Trophoblast cell (in vitro differentiated cells and primary cell): ENCODE measurements around the gene CAPN9. TPM values are rescaled to one million over a fixed set of nuclear protein-coding genes. Genes with fewer than 3 reads are reported as not detected.
"Not testable (repeated sequence)": the region's sequence is repeated elsewhere in the genome, so short reads cannot be mapped to it uniquely, and the experiment has no call there.

Experiments
- DNase-seq, 2 donors: peaks; one replicate each; pipeline ENCODE4 v3.0.0-alpha.2; 2016
- H2AFZ ChIP-seq: 2 replicates; pipeline ENCODE4 v1.6.1; 2013; ENCODE audit warnings: low read length, moderate library complexity, mild to moderate bottlenecking; ENCODE audit not compliant: insufficient read depth, poor library complexity
- H2AK5ac ChIP-seq: 2 replicates; pipeline ENCODE4 v1.6.1; 2013; ENCODE audit warnings: mild to moderate bottlenecking, low read length
- H2BK120ac ChIP-seq: 2 replicates; pipeline ENCODE4 v1.6.1; 2013; ENCODE audit warnings: low read length, mild to moderate bottlenecking, moderate library complexity; ENCODE audit not compliant: insufficient read depth, poor library complexity
- H2BK12ac ChIP-seq: 2 replicates; pipeline ENCODE4 v1.6.1; 2013; ENCODE audit warnings: mild to moderate bottlenecking, low read length, moderate library complexity
- H2BK5ac ChIP-seq: 2 replicates; pipeline ENCODE4 v1.6.1; 2013; ENCODE audit warnings: low read length, low read depth, moderate library complexity, mild to moderate bottlenecking; ENCODE audit not compliant: poor library complexity
- H3K14ac ChIP-seq: 2 replicates; pipeline ENCODE4 v1.6.1; 2013; ENCODE audit warnings: mild to moderate bottlenecking, low read length
- H3K18ac ChIP-seq: 2 replicates; pipeline ENCODE4 v1.6.1; 2013; ENCODE audit warnings: mild to moderate bottlenecking, low read length
- H3K23ac ChIP-seq: 2 replicates; pipeline ENCODE4 v1.6.1; 2013; ENCODE audit warnings: low read length
- H3K27ac ChIP-seq: 2 replicates; pipeline ENCODE4 v1.5.1; 2013; ENCODE audit warnings: low read depth, mild to moderate bottlenecking, inconsistent platforms, low read length, moderate library complexity
- H3K27me3 ChIP-seq: 2 replicates; pipeline ENCODE4 v1.6.1; 2013; ENCODE audit warnings: inconsistent platforms, mild to moderate bottlenecking, low read length, moderate library complexity; ENCODE audit not compliant: insufficient read depth
- H3K36me3 ChIP-seq, 2 experiments: 1 replicate in 1 of 2; 2 replicates in 1 of 2; pipeline ENCODE4 v1.6.1; 2013; ENCODE audit warnings: low read length in 2 of 2, mild to moderate bottlenecking in 2 of 2, moderate library complexity in 1 of 2; ENCODE audit not compliant: insufficient read depth in 2 of 2, control insufficient read depth in 1 of 2
- H3K4ac ChIP-seq: 2 replicates; pipeline ENCODE4 v1.6.1; 2013; ENCODE audit warnings: low read depth, mild to moderate bottlenecking, low read length, moderate library complexity
- H3K4me1 ChIP-seq, 2 experiments: 1 replicate in 1 of 2; 2 replicates in 1 of 2; pipeline ENCODE4 v1.6.1; 2013; ENCODE audit warnings: low read length in 2 of 2, mild to moderate bottlenecking in 2 of 2, moderate library complexity in 1 of 2; ENCODE audit not compliant: insufficient read depth in 2 of 2, control insufficient read depth in 1 of 2
- H3K4me2 ChIP-seq: 2 replicates; pipeline ENCODE4 v1.6.1; 2013; ENCODE audit warnings: inconsistent platforms, mild to moderate bottlenecking, low read length, moderate library complexity
- H3K4me3 ChIP-seq: 2 replicates; pipeline ENCODE4 v1.5.1; 2013; ENCODE audit warnings: mild to moderate bottlenecking, low read depth, low read length, inconsistent platforms
- H3K79me1 ChIP-seq: one replicate; pipeline ENCODE4 v1.6.1; 2013; ENCODE audit warnings: low read length
- H3K79me2 ChIP-seq: 2 replicates; pipeline ENCODE4 v1.6.1; 2013; ENCODE audit warnings: low read length, mild to moderate bottlenecking; ENCODE audit not compliant: control insufficient read depth, insufficient read depth, poor library complexity
- H3K9ac ChIP-seq: 2 replicates; pipeline ENCODE4 v1.6.1; 2013; ENCODE audit warnings: mild to moderate bottlenecking, low read length
- H3K9me3 ChIP-seq: 2 replicates; pipeline ENCODE4 v1.6.1; 2013; ENCODE audit warnings: low read depth, mild to moderate bottlenecking, control low read depth, inconsistent platforms, low read length; ENCODE audit not compliant: insufficient read depth
- H4K12ac ChIP-seq: 2 replicates; pipeline ENCODE4 v1.6.1; 2013; ENCODE audit warnings: low read depth, mild to moderate bottlenecking, low read length, moderate library complexity
- H4K8ac ChIP-seq: 2 replicates; pipeline ENCODE4 v1.6.1; 2013; ENCODE audit warnings: low read depth, mild to moderate bottlenecking, low read length, moderate library complexity
- H4K91ac ChIP-seq: one replicate; pipeline ENCODE4 v1.6.1; 2013; ENCODE audit warnings: low read depth, mild to moderate bottlenecking, low read length, moderate library complexity
- WGBS: extraction: QIAGEN DNeasy Blood & Tissue Kit; methylation state at CpG from one replicate; pipeline ENCODE4 v1.1.7; 2013; ENCODE audit warnings: missing lambda C conversion rate; ENCODE audit not compliant: insufficient read length, insufficient coverage; ENCODE audit errors: extremely low coverage; 5-methylcytosine and 5-hydroxymethylcytosine counted together
- polyA plus RNA-seq: library from polyadenylated mRNA; stranded (reverse); fragments of 200-250 nt; gene quantifications from 2 replicates; pipeline ENCODE4 v1.2.3, GENCODE V29; 2013

CAPN9 gene, protein sequence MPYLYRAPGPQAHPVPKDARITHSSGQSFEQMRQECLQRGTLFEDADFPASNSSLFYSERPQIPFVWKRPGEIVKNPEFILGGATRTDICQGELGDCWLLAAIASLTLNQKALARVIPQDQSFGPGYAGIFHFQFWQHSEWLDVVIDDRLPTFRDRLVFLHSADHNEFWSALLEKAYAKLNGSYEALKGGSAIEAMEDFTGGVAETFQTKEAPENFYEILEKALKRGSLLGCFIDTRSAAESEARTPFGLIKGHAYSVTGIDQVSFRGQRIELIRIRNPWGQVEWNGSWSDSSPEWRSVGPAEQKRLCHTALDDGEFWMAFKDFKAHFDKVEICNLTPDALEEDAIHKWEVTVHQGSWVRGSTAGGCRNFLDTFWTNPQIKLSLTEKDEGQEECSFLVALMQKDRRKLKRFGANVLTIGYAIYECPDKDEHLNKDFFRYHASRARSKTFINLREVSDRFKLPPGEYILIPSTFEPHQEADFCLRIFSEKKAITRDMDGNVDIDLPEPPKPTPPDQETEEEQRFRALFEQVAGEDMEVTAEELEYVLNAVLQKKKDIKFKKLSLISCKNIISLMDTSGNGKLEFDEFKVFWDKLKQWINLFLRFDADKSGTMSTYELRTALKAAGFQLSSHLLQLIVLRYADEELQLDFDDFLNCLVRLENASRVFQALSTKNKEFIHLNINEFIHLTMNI
- polyA plus RNA-seq: 0.14 TPM in 2 replicates

DNA sequence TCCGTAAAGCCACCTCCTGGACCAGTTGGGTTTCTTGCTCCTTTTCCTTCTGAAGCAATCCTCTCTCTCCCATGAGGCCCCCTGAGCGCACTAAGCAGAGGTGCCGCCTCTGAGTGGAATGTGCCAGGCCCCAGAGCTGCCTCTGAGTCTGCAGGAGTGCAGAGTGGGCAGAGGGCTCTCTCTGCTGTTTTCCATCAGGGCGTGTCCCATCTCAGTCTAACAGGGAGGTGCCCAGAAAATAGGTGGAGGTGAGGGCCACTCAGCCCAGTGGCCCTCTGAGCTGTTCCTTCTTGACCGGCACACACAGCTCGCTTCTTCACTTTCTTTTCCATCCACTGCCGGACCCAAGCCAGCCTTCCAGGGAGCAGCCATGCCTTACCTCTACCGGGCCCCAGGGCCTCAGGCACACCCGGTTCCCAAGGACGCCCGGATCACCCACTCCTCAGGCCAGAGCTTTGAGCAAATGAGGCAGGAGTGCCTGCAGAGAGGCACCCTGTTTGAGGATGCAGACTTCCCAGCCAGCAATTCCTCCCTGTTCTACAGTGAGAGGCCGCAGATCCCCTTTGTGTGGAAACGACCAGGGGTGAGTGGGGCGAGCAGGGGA, at the start of gene CAPN9:
Gene CAPN9, plus strand, starts transcription at position 262 of the 604 bp plus-strand sequence. Its CDS starts 109 bp downstream, at position 371.
- Histone ChIP-seq H3K36me3 (no peaks in the 10 kb centered on the region), H3K4me1 (peaks cover 5 to 9% of the 10 kb centered on the region in 2 experiments), H2AK5ac (no peak within 1 kb of the TSS), H3K4me3 (no peak within 1 kb of the TSS), H4K12ac (no peak within 1 kb of the TSS), H3K18ac (no peak within 1 kb of the TSS), H2AFZ (no peak within 1 kb of the TSS), H3K79me1 (peaks cover 1% of the 10 kb centered on the region), H2BK120ac (no peak within 1 kb of the TSS), H4K8ac (no peak within 1 kb of the TSS), H3K4me2 (no peak within 1 kb of the TSS), H3K9ac (no peak within 1 kb of the TSS), H3K27ac (no peak within 1 kb of the TSS), H3K14ac (no peak within 1 kb of the TSS), H3K79me2 (no peaks in the 10 kb centered on the region), H3K4ac (no peak within 1 kb of the TSS), H2BK5ac (no peak within 1 kb of the TSS), H3K23ac (no peak within 1 kb of the TSS), H3K27me3 (no peaks in the 10 kb centered on the region), H2BK12ac (no peak within 1 kb of the TSS), H4K91ac (no peak within 1 kb of the TSS), H3K9me3 (no peaks in the 10 kb centered on the region)
- no peak for DNase-seq
- WGBS: no CpG with 5 or more reads among the region's 14 CpGs

DNA sequence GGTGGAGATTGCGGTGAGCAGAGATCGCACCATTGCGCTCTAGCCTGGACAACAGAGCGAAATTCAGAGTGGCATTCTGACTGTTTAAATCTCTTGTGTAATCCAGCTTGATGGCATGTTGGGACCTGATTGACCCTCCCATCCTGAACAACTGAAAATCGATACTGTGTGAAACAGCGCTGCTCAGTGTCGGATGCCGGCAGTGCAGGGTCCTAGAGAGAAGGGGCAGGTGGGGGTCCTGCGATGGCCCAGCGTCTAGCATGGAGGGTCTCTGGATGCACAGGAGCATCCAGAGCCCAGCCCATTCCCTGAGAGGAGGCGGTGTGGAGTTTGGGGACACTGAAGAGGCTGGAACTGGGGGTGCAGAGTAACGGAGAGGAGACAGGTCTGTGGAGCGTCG, 49.1 kb upstream of the CAPN9 start:
- Histone ChIP-seq H4K8ac (no peak overlapping the region), H2BK12ac (no peak overlapping the region), H3K27ac (no peak overlapping the region), H3K18ac (no peak overlapping the region), H3K4ac (no peak overlapping the region), H3K4me2 (no peak overlapping the region), H3K4me3 (no peak overlapping the region), H2AFZ (no peak overlapping the region), H2BK5ac (no peak overlapping the region), H2BK120ac (no peak overlapping the region), H3K9me3 (no peaks in the 10 kb centered on the region), H4K91ac (no peak overlapping the region), H3K9ac (no peak overlapping the region), H3K23ac (no peak overlapping the region), H3K36me3 (peaks cover 7 to 9% of the 10 kb centered on the region in 2 experiments), H3K27me3 (no peaks in the 10 kb centered on the region), H3K79me2 (no peaks in the 10 kb centered on the region), H3K4me1 (peaks cover 0 to 2% of the 10 kb centered on the region in 2 experiments), H2AK5ac (no peak overlapping the region), H3K79me1 (no peaks in the 10 kb centered on the region), H3K14ac (no peak overlapping the region), H4K12ac (no peak overlapping the region)
- no peak for DNase-seq
- WGBS: no CpG with 5 or more reads among the region's 14 CpGs

DNA sequence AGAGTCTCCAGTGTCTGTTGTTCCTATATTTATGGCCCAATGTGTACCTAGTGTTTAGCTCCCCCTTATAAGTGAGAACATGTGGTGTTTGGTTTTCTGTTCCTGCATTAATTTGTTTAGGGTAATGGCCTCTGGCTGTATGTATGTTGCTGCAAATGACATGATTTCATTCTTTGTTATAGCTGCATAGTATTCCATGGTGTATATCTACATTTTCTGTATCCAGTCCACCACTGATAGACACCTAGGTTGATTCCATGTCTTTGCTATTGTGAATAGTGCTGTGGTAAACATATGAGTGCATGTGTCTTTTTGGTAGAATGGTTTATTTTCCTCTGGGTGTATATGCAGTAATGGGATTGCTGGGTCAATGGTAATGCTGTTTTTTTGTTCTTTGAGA, 48.2 kb upstream of the CAPN9 start:
- not testable (repeated sequence) for H3K23ac ChIP-seq, H2BK120ac ChIP-seq, H3K4me1 ChIP-seq, H3K9me3 ChIP-seq, H3K79me1 ChIP-seq, DNase-seq, H3K14ac ChIP-seq, H2AFZ ChIP-seq, H3K4me3 ChIP-seq, H2AK5ac ChIP-seq, H2BK5ac ChIP-seq, H4K91ac ChIP-seq, H3K4ac ChIP-seq, H3K9ac ChIP-seq, H3K27me3 ChIP-seq, H4K12ac ChIP-seq, H4K8ac ChIP-seq, H2BK12ac ChIP-seq, H3K18ac ChIP-seq, H3K36me3 ChIP-seq, H3K79me2 ChIP-seq, H3K4me2 ChIP-seq, H3K27ac ChIP-seq

DNA sequence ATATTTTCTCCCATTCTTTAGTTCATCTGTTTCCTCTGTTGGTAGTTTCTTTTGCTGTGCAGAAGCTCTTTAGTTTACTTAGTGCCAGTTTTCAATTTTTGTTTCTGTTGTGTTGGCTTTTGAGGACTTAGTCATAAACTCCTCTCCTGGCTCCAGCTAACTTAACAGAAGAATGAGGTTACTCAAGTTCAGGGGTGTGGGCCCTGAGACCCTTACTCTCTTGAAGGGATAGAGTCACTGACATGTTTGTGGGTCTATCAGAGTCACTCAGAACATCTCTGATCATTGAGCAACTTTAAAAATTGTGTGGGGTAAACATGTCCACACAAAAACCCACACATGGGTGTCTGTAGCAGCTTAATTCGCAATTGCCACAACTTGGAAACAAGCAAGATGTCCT, 47.5 kb upstream of the CAPN9 start:
- H3K79me1 ChIP-seq: no peaks in the 10 kb centered on the region
- no peak overlapping the region for H3K18ac ChIP-seq
- no peaks in the 10 kb centered on the region for H3K79me2 ChIP-seq
- H3K4ac ChIP-seq: no peak overlapping the region
- H3K36me3 ChIP-seq: no peaks in the 10 kb centered on the region
- H3K9ac ChIP-seq: no peak overlapping the region
- no peak overlapping the region for H3K4me3 ChIP-seq
- no peaks in the 10 kb centered on the region for H3K9me3 ChIP-seq
- H2BK120ac ChIP-seq: no peak overlapping the region
- no peak overlapping the region for H2BK5ac ChIP-seq
- H4K8ac ChIP-seq: no peak overlapping the region
- H4K91ac ChIP-seq: no peak overlapping the region
- WGBS: no CpG with 5 or more reads among the region's 1 CpG
- no peak overlapping the region for H2AFZ ChIP-seq
- H3K23ac ChIP-seq: no peak overlapping the region
- H3K4me1 ChIP-seq: peaks cover 0 to 4% of the 10 kb centered on the region in 2 experiments
- no peak overlapping the region for H3K27ac ChIP-seq
- H2AK5ac ChIP-seq: no peak overlapping the region
- no peak overlapping the region for H2BK12ac ChIP-seq
- H4K12ac ChIP-seq: no peak overlapping the region
- H3K14ac ChIP-seq: no peak overlapping the region
- no peak overlapping the region for H3K4me2 ChIP-seq
- H3K27me3 ChIP-seq: no peaks in the 10 kb centered on the region
- no peak for DNase-seq
